Measurements from ENCODE around the gene NCMAP.

NCMAP gene

DNA sequence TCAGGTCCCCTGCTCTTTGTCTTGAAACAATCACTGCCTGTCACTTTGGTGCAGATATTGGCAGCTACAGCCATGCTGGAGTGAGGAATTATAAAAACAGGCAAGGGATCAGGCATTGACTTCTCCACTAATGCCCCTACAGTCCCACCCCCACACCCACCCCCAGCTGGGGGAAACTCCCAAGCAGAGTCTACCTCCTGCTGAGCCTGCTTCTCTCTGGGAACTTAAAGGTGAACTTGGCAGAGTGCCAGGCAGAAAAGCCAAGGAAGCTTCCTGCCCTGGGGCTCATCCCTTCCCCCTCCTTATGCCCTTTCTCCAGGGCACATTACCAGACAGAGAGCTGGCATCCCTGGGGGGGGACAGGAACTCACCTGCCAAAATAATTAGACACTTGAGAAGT, 6.7 kb downstream of the NCMAP start:
- Histone ChIP-seq H3K79me1 (ENCODE audit: low read depth, low read length) (no peaks in the 10 kb centered on the region), H3K27ac (replicated peaks; ENCODE audit: low read length) (no peak overlapping the region), H4K91ac (ENCODE audit: low read depth, low read length, poor library complexity) (no peak overlapping the region), H2AFZ (ENCODE audit: low read length) (no peak overlapping the region), H3K4me1 (ENCODE audit: control insufficient read depth in 2 of 2, insufficient read depth in 1 of 2, low read depth in 1 of 2, low read length in 2 of 2) (peaks cover 0 to 1% of the 10 kb centered on the region in 2 donors), H3K9ac (ENCODE audit: low read depth, low read length, poor library complexity) (no peak overlapping the region), H2BK120ac (ENCODE audit: low read depth, low read length) (no peak overlapping the region), H3K4ac (ENCODE audit: low read length) (no peak overlapping the region), H3K4me3 (ENCODE audit: low read length in 2 of 2) (no peak overlapping the region), H2BK15ac (ENCODE audit: low read length) (no peak overlapping the region), H3K18ac (ENCODE audit: low read length) (no peak overlapping the region), H3K14ac (ENCODE audit: low read length) (no peak overlapping the region), H4K8ac (ENCODE audit: low read depth, low read length) (no peak overlapping the region), H2BK5ac (ENCODE audit: low read length) (no peak overlapping the region), H2AK5ac (ENCODE audit: low read depth, low read length) (no peak overlapping the region), H3K27me3 (ENCODE audit: control insufficient read depth in 3 of 3, insufficient read depth in 3 of 3, low read depth in 1 of 3, low read length in 3 of 3) (peaks cover 0 to 19% (median 4%) of the 10 kb centered on the region in 3 experiments), H3K23ac (ENCODE audit: low read depth, low read length, poor library complexity) (no peak overlapping the region), H3K36me3 (replicated peaks in 1 of 2; ENCODE audit: control insufficient read depth in 2 of 2, insufficient read depth in 2 of 2, low read length in 2 of 2) (no peaks in the 10 kb centered on the region), H3K4me2 (ENCODE audit: insufficient read depth, low read length, poor library complexity, severe bottlenecking) (no peak overlapping the region), H3K9me3 (replicated peaks in 1 of 2; ENCODE audit: control insufficient read depth in 2 of 2, insufficient read depth in 1 of 2, low read depth in 1 of 2, low read length in 2 of 2) (no peaks in the 10 kb centered on the region), H2BK12ac (ENCODE audit: low read length) (no peak overlapping the region)
- no peak for DNase-seq (ENCODE audit: low spot score)

DNA sequence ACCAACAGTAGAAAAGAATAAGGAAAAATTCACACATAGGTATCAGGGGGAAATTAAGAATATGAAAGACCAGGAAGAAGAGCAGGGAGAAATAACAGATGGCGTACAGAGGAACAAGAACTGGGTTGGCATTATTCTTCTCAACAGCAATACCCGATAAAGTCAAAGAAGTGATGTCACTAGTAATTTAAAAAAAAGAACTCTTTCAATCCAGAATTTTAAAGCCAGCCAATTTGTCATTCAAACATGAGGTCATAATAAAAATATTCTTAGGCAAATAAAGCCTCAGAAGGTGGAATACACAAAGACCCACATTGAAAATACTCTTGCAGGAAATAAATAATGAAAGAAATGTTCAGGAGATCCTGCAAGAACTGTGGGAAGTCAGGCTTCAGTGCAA, 8.8 kb downstream of the NCMAP start:
- H2BK12ac ChIP-seq (ENCODE audit: low read length) = no peak overlapping the region
- no peak overlapping the region for H4K91ac ChIP-seq (ENCODE audit: low read depth, low read length, poor library complexity)
- no peak overlapping the region for H2BK5ac ChIP-seq (ENCODE audit: low read length)
- no peak overlapping the region for H2AFZ ChIP-seq (ENCODE audit: low read length)
- peaks cover 0 to 14% (median 0%) of the 10 kb centered on the region in 3 experiments for H3K27me3 ChIP-seq (ENCODE audit: control insufficient read depth in 3 of 3, insufficient read depth in 3 of 3, low read depth in 1 of 3, low read length in 3 of 3)
- H3K18ac ChIP-seq (ENCODE audit: low read length) = no peak overlapping the region
- no peaks in the 10 kb centered on the region for H3K36me3 ChIP-seq (replicated peaks in 1 of 2; ENCODE audit: control insufficient read depth in 2 of 2, insufficient read depth in 2 of 2, low read length in 2 of 2)
- H4K8ac ChIP-seq (ENCODE audit: low read depth, low read length) = no peak overlapping the region
- no CpG with 5 or more reads among the region's 2 CpGs for WGBS, 2 donors (ENCODE audit: extremely low coverage in 2 of 2, insufficient read length in 2 of 2, insufficient replicate concordance in 1 of 2)
- H3K4me3 ChIP-seq (ENCODE audit: low read length in 2 of 2) = no peak overlapping the region
- H3K23ac ChIP-seq (ENCODE audit: low read depth, low read length, poor library complexity) = no peak overlapping the region
- no peak overlapping the region for H3K9ac ChIP-seq (ENCODE audit: low read depth, low read length, poor library complexity)
- H2AK5ac ChIP-seq (ENCODE audit: low read depth, low read length) = no peak overlapping the region
- H3K79me1 ChIP-seq (ENCODE audit: low read depth, low read length) = no peaks in the 10 kb centered on the region
- H3K4me1 ChIP-seq (ENCODE audit: control insufficient read depth in 2 of 2, insufficient read depth in 1 of 2, low read depth in 1 of 2, low read length in 2 of 2) = no peaks in the 10 kb centered on the region
- H3K9me3 ChIP-seq (replicated peaks in 1 of 2; ENCODE audit: control insufficient read depth in 2 of 2, insufficient read depth in 1 of 2, low read depth in 1 of 2, low read length in 2 of 2) = no peaks in the 10 kb centered on the region
- no peak overlapping the region for H3K14ac ChIP-seq (ENCODE audit: low read length)
- H3K27ac ChIP-seq (replicated peaks; ENCODE audit: low read length) = no peak overlapping the region
- H3K4me2 ChIP-seq (ENCODE audit: insufficient read depth, low read length, poor library complexity, severe bottlenecking) = no peak overlapping the region
- DNase-seq (ENCODE audit: low spot score) = no peak
- H2BK120ac ChIP-seq (ENCODE audit: low read depth, low read length) = no peak overlapping the region
- no peak overlapping the region for H2BK15ac ChIP-seq (ENCODE audit: low read length)
- no peak overlapping the region for H3K4ac ChIP-seq (ENCODE audit: low read length)

DNA sequence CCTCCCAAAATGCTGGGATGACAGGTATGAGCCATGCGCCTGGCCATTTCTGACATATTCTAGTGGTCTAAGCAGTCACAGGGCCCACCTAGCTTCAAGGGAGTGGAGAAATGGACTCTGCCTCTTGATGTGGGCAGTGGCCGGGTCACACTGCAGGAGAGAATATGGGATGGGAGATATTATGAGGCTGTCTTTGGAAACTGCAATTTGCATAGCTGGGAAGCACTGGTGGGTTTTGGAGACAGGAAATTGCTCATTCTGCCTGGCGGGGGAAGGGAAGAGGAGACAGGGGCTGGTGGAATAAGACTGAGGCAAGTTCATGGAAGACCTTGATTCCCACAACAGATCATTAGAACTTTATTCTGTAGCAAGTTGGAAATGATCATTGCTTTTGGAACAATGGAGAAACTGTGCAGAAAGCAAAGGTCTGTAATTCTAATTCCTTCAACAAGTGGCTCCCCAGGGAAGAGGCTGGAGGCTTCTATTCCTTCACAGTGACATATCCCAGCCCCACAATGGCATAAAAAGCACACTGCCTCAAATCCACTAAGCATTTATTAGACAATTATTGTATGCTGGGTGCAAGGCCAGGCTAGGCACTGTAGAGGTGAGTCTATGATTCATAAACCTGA, 10.5 kb downstream of the NCMAP start:
- WGBS, 2 donors (ENCODE audit: extremely low coverage in 2 of 2, insufficient read length in 2 of 2, insufficient replicate concordance in 1 of 2) = no CpG with 5 or more reads among the region's 3 CpGs
- Histone ChIP-seq H3K4me2 (ENCODE audit: insufficient read depth, low read length, poor library complexity, severe bottlenecking) (no peak overlapping the region), H3K27ac (replicated peaks; ENCODE audit: low read length) (no peak overlapping the region), H2BK15ac (ENCODE audit: low read length) (no peak overlapping the region), H3K4ac (ENCODE audit: low read length) (no peak overlapping the region), H2AK5ac (ENCODE audit: low read depth, low read length) (no peak overlapping the region), H3K36me3 (replicated peaks in 1 of 2; ENCODE audit: control insufficient read depth in 2 of 2, insufficient read depth in 2 of 2, low read length in 2 of 2) (no peaks in the 10 kb centered on the region), H2AFZ (ENCODE audit: low read length) (no peak overlapping the region), H2BK5ac (ENCODE audit: low read length) (no peak overlapping the region), H4K8ac (ENCODE audit: low read depth, low read length) (no peak overlapping the region), H3K79me1 (ENCODE audit: low read depth, low read length) (no peaks in the 10 kb centered on the region), H3K9me3 (replicated peaks in 1 of 2; ENCODE audit: control insufficient read depth in 2 of 2, insufficient read depth in 1 of 2, low read depth in 1 of 2, low read length in 2 of 2) (no peaks in the 10 kb centered on the region), H2BK12ac (ENCODE audit: low read length) (no peak overlapping the region), H3K18ac (ENCODE audit: low read length) (no peak overlapping the region), H3K9ac (ENCODE audit: low read depth, low read length, poor library complexity) (no peak overlapping the region), H3K4me3 (ENCODE audit: low read length in 2 of 2) (no peak overlapping the region), H3K4me1 (ENCODE audit: control insufficient read depth in 2 of 2, insufficient read depth in 1 of 2, low read depth in 1 of 2, low read length in 2 of 2) (no peaks in the 10 kb centered on the region), H3K14ac (ENCODE audit: low read length) (no peak overlapping the region), H4K91ac (ENCODE audit: low read depth, low read length, poor library complexity) (no peak overlapping the region), H3K23ac (ENCODE audit: low read depth, low read length, poor library complexity) (no peak overlapping the region), H3K27me3 (ENCODE audit: control insufficient read depth in 3 of 3, insufficient read depth in 3 of 3, low read depth in 1 of 3, low read length in 3 of 3) (peaks cover 0 to 14% (median 0%) of the 10 kb centered on the region in 3 experiments), H2BK120ac (ENCODE audit: low read depth, low read length) (no peak overlapping the region)
- no peak for DNase-seq (ENCODE audit: low spot score)

DNA sequence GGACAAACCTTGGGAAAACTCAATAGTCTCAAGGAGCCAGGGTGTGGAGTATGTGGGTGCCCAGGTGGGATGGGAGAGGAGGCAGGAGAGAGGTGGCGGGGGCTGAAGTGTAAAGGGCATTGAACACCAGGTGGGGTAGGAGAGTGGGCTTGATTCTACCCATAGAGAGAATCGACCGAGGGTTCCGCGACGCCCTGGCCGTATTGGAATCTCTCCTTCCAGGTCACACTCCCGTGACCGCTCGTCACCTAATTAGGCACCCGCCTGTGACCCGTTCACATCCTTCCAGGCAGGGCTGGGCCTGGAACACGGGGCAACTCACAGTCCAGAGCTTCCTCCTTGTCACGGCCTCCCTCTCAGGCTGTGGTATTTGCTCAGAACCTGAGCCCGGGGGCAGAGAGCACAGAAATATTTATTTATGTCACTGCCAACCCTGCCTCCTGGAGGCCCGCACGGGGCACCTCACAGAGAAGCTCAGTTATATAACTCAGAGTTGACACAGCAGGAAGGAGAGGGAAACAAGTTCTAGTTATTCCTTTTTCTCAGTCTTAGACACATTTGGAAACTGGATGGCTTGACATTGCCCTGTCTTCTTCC, 12.0 kb downstream of the NCMAP start:
- Histone ChIP-seq H3K4me1 (ENCODE audit: control insufficient read depth in 2 of 2, insufficient read depth in 1 of 2, low read depth in 1 of 2, low read length in 2 of 2) (no peaks in the 10 kb centered on the region), H4K8ac (ENCODE audit: low read depth, low read length) (no peak overlapping the region), H3K79me1 (ENCODE audit: low read depth, low read length) (no peaks in the 10 kb centered on the region), H2AFZ (ENCODE audit: low read length) (no peak overlapping the region), H3K27me3 (ENCODE audit: control insufficient read depth in 3 of 3, insufficient read depth in 3 of 3, low read depth in 1 of 3, low read length in 3 of 3) (peaks cover 0 to 12% (median 0%) of the 10 kb centered on the region in 3 experiments), H2BK15ac (ENCODE audit: low read length) (no peak overlapping the region), H3K27ac (replicated peaks; ENCODE audit: low read length) (no peak overlapping the region), H2AK5ac (ENCODE audit: low read depth, low read length) (no peak overlapping the region), H3K4ac (ENCODE audit: low read length) (no peak overlapping the region), H3K36me3 (replicated peaks in 1 of 2; ENCODE audit: control insufficient read depth in 2 of 2, insufficient read depth in 2 of 2, low read length in 2 of 2) (no peaks in the 10 kb centered on the region), H2BK5ac (ENCODE audit: low read length) (no peak overlapping the region), H2BK12ac (ENCODE audit: low read length) (no peak overlapping the region), H3K9ac (ENCODE audit: low read depth, low read length, poor library complexity) (no peak overlapping the region), H4K91ac (ENCODE audit: low read depth, low read length, poor library complexity) (no peak overlapping the region), H3K4me3 (ENCODE audit: low read length in 2 of 2) (no peak overlapping the region), H3K9me3 (replicated peaks in 1 of 2; ENCODE audit: control insufficient read depth in 2 of 2, insufficient read depth in 1 of 2, low read depth in 1 of 2, low read length in 2 of 2) (no peaks in the 10 kb centered on the region), H2BK120ac (ENCODE audit: low read depth, low read length) (no peak overlapping the region), H3K18ac (ENCODE audit: low read length) (peak overlapping the region; percentile 14), H3K23ac (ENCODE audit: low read depth, low read length, poor library complexity) (no peak overlapping the region), H3K4me2 (ENCODE audit: insufficient read depth, low read length, poor library complexity, severe bottlenecking) (no peak overlapping the region), H3K14ac (ENCODE audit: low read length) (no peak overlapping the region)
- WGBS, 2 donors (ENCODE audit: extremely low coverage in 2 of 2, insufficient read length in 2 of 2, insufficient replicate concordance in 1 of 2) = no CpG with 5 or more reads among the region's 17 CpGs
- no peak for DNase-seq (ENCODE audit: low spot score)

Data from neuronal stem cell (in vitro differentiated cells).